HG03064 (cell line): Measurements from ENCODE around the gene EIF4G3.
"Not testable (repeated sequence)": the region's sequence is repeated elsewhere in the genome, so short reads cannot be mapped to it uniquely, and the experiment has no call there.

Source experiments
- ATAC-seq: cut with Tn5 transposase; IDR thresholded peaks from one replicate; pipeline ENCODE4 v1.9.1; 2021; ENCODE audit warnings: low read depth; ENCODE audit not compliant: unreplicated experiment

Gene EIF4G3

GRCh38 chr1:21037091-21037490 is 139.6 kb downstream of the EIF4G3 start:
- no peak for ATAC-seq

- ATAC-seq: no peak
Measured at GRCh38 chr1:21035794-21036193, 140.9 kb downstream of the EIF4G3 start.

- ATAC-seq: no peak
Measured at GRCh38 chr1:21034725-21035628, 141.7 kb downstream of the EIF4G3 start.

- no peak for ATAC-seq
Measured at GRCh38 chr1:21032741-21033140, 144.0 kb downstream of the EIF4G3 start.

DNA sequence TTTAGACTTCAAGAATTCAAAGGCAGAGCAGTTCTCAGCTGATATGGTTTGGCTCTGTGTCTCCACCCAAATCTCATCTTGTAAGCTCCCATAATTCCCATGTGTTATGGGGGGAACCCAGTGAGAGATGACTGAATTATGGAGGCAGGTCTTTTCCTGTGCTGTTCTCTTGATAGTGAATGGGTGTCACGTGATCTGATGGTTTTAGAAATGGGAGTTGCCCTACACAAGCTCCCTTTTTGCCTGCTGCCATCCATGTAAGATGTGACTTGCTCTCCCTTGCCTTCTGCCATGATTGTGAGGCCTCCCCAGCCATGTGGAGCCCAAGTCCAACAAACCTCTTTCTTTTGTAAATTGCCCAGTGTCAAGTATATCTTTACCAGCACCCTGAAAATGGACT is 146.5 kb downstream of the EIF4G3 start:
- ATAC-seq: no peak

GRCh38 chr1:21028520-21029145 is 148.1 kb downstream of the EIF4G3 start:
- no peak for ATAC-seq

- no peak for ATAC-seq
Measured at GRCh38 chr1:21027805-21028204, 148.9 kb downstream of the EIF4G3 start.

- no peak for ATAC-seq
Measured at GRCh38 chr1:21024918-21025317, 151.8 kb downstream of the EIF4G3 start.

GRCh38 chr1:21024136-21024896 is 152.4 kb downstream of the EIF4G3 start:
- ATAC-seq: not testable (repeated sequence)

DNA sequence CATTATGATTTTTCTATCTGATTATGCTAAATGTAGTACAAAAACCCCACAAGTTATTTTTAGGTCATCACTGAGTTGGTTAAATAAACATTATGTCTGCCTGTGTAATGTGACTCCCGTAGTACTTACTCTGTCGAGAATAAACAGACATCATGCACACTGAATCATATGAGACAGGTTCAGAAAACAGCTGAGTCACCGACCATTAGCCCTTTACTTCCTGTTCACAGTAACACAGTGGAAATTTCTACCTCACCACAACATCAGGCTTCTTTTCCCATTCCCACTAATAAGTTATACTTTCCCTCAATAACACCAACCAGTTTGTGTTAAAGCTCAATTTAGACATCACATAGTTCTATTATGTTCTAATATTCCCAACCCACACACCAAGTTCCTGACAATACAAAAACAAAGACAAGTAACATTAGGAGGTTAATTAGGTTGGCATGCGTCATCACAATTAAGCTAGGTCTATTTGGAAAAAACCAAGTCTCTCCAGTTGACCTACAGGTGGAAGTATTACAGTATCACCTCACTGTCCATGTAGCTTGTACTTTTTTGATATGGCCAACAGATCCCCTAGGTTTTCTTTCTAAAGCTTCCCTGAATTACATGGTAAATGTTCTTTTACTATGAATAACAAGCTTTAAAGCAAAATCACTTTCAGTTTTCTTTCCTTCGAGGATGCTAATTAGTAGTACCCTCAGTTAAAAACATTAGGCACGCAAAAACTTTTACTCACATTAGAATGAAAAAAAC is 154.2 kb downstream of the EIF4G3 start:
- ATAC-seq: no peak

- no peak for ATAC-seq
Measured at GRCh38 chr1:21021311-21021710, 155.4 kb downstream of the EIF4G3 start.

DNA sequence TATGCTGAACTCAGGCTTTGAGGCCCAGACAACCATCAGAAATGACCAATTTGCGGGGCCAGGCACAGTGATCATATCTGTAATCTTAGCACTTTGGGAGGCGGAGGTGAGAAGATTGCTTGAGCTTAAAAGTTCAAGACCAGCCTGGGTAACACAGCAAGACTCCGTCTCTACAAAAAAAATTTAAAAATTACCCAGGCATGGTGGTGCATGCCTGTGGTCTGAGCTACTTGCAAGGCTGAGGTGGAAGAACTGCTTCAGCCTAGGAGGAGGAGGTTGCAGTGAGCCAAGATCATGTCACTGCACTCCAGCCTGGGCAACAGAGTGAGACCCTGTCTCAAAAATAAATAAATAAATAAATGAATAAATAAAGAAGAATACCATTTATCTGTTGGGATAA is 156.5 kb downstream of the EIF4G3 start:
- ATAC-seq: no peak

- no peak for ATAC-seq
Measured at GRCh38 chr1:21018673-21019072, 158.0 kb downstream of the EIF4G3 start.

GRCh38 chr1:21013510-21013909 is 163.2 kb downstream of the EIF4G3 start:
- no peak for ATAC-seq

DNA sequence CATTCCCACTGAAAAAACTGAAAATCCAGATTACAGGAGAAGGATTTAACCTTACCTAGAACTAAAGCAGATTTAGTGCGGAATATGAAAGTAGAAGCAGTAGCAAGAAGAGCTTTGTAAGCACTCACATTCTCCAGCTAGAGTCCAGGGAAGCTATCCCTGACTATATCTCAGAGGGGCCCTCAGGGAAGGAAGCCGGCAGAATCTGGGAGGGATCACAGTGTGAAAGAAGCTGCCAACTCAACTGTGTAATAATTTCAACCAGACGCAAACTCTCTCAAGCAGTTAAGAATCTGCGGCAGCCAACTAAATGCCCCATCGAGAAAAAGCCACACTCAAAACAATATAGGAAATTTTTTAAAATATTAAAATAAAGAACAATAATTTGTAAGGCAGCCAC is 163.8 kb downstream of the EIF4G3 start:
- ATAC-seq: no peak

- no peak for ATAC-seq
Measured at GRCh38 chr1:21007876-21008275, 168.8 kb downstream of the EIF4G3 start.

DNA sequence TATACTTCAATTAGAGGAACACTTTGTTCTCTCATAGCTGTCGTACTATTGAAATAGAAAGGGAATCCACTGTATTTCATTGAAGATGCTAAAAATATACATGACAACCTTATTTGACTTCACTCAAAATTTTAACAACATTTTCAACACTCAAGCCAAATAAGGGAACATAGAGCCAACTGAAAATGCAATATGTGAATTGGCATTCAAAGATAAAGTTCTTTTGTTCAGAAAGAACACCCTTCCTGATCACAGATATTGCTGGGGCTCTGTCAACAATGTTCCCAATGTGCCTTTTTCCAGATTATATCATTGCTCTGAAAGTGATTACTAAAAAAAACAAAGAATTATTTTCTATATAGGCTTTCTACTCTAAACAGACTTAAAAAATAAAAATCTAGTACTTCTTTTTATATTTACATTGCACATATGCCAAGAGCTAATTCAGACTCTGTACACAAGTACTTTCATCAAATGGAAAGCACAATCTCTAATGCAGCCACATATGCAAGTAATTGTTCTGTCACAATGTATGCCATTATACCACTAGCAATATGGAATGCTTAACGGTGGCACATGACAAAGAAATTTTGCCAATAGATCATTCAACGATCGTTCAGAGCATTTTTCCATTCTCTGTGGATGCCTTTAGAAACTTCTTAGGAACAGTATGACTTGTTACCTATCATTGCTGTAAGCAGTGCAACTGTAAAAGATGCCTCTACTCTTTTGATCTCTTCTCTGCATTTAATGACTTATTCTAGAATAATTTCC is 171.0 kb downstream of the EIF4G3 start:
- ATAC-seq: no peak

- no peak for ATAC-seq
Measured at GRCh38 chr1:21003281-21004045, 173.2 kb downstream of the EIF4G3 start.

- no peak for ATAC-seq
Measured at GRCh38 chr1:21001042-21001441, 175.7 kb downstream of the EIF4G3 start.
